Measurements from ENCODE around the gene SLC24A1. TPM values are rescaled to one million over a fixed set of nuclear protein-coding genes. Genes with fewer than 3 reads are reported as not detected.

The SLC24A1 gene
- total RNA-seq, 4 donors from 2014 or later, result 5.9 to 22.7 (median 9.2) TPM

- H3K36me3 ChIP-seq, result peaks cover 0 to 99% (median 6%) of the 10 kb centered on the region in 3 donors
- H3K9me3 ChIP-seq, result no peaks in the 10 kb centered on the region
- no peak overlapping the region for H3K27ac ChIP-seq
- no peak overlapping the region for H3K4me3 ChIP-seq
- no peak for DNase-seq (ENCODE audit: low spot score in 2 of 2)
- no peaks in the 10 kb centered on the region for H3K4me1 ChIP-seq
- no peaks in the 10 kb centered on the region for H3K27me3 ChIP-seq
- TF ChIP-seq EP300 (IDR thresholded peaks at IDR 0.05) (no peak), CTCF (IDR thresholded peaks at IDR 0.05) (no peak), POLR2A (IDR thresholded peaks at IDR 0.05) (no peak)
- 95 to 96% methylated on average over 1 of the region's 1 CpG for WGBS, 2 donors
Measured at GRCh38 chr15:65587094-65587493, 34.6 kb upstream of the SLC24A1 start.

GRCh38 chr15:65595960-65596359, 25.8 kb upstream of the SLC24A1 start:
- Histone ChIP-seq H3K4me3 (no peak overlapping the region), H3K27ac (no peak overlapping the region), H3K36me3 (peaks cover 0 to 95% (median 6%) of the 10 kb centered on the region in 3 donors), H3K4me1 (no peaks in the 10 kb centered on the region), H3K9me3 (no peaks in the 10 kb centered on the region), H3K27me3 (no peaks in the 10 kb centered on the region)
- DNase-seq (ENCODE audit: low spot score in 2 of 2), result no peak
- WGBS, 2 donors, result 28 to 37% methylated on average over 3 of the region's 3 CpGs
- TF ChIP-seq EP300 (IDR thresholded peaks at IDR 0.05) (no peak), CTCF (IDR thresholded peaks at IDR 0.05) (no peak), POLR2A (IDR thresholded peaks at IDR 0.05) (no peak)

- no peak for DNase-seq (ENCODE audit: low spot score in 2 of 2)
- no peaks in the 10 kb centered on the region for H3K4me1 ChIP-seq
- no peaks in the 10 kb centered on the region for H3K9me3 ChIP-seq
- TF ChIP-seq EP300 (IDR thresholded peaks at IDR 0.05) (no peak), POLR2A (IDR thresholded peaks at IDR 0.05) (no peak), CTCF (IDR thresholded peaks at IDR 0.05) (no peak)
- no peak overlapping the region for H3K27ac ChIP-seq
- peaks cover 0 to 95% (median 0%) of the 10 kb centered on the region in 3 donors for H3K36me3 ChIP-seq
- WGBS, 2 donors, result 97 to 98% methylated on average over 2 of the region's 2 CpGs
- H3K27me3 ChIP-seq, result no peaks in the 10 kb centered on the region
- no peak overlapping the region for H3K4me3 ChIP-seq
Measured at GRCh38 chr15:65598468-65598867, 23.3 kb upstream of the SLC24A1 start.

GRCh38 chr15:65599677-65600076, 22.1 kb upstream of the SLC24A1 start:
- Histone ChIP-seq H3K27me3 (no peaks in the 10 kb centered on the region), H3K27ac (no peak overlapping the region), H3K4me3 (no peak overlapping the region), H3K4me1 (no peaks in the 10 kb centered on the region), H3K36me3 (peaks cover 0 to 96% (median 3%) of the 10 kb centered on the region in 3 donors), H3K9me3 (no peaks in the 10 kb centered on the region)
- TF ChIP-seq CTCF (IDR thresholded peaks at IDR 0.05), result no peak
- TF ChIP-seq POLR2A (IDR thresholded peaks at IDR 0.05), result no peak
- no peak for TF ChIP-seq EP300 (IDR thresholded peaks at IDR 0.05)
- WGBS, 2 donors, result 90 to 96% methylated on average over 5 of the region's 5 CpGs
- no peak for DNase-seq (ENCODE audit: low spot score in 2 of 2)

GRCh38 chr15:65603134-65603533, 18.6 kb upstream of the SLC24A1 start:
- WGBS, 2 donors, result 80 to 82% methylated on average over 2 of the region's 2 CpGs
- no peak overlapping the region for H3K27ac ChIP-seq
- peaks cover 0 to 74% (median 3%) of the 10 kb centered on the region in 3 donors for H3K36me3 ChIP-seq
- DNase-seq (ENCODE audit: low spot score in 2 of 2), result no peak
- no peaks in the 10 kb centered on the region for H3K9me3 ChIP-seq
- H3K27me3 ChIP-seq, result no peaks in the 10 kb centered on the region
- TF ChIP-seq CTCF (IDR thresholded peaks at IDR 0.05), result no peak
- TF ChIP-seq POLR2A (IDR thresholded peaks at IDR 0.05), result no peak
- TF ChIP-seq EP300 (IDR thresholded peaks at IDR 0.05), result no peak
- no peak overlapping the region for H3K4me3 ChIP-seq
- peaks cover 0 to 8% (median 0%) of the 10 kb centered on the region in 4 donors for H3K4me1 ChIP-seq
